HL-60 (cell line): ENCODE measurements around the gene ABHD16A.

ENCODE experiments used
- DNase-seq, 2 experiments: peaks; one replicate each; pipeline ENCODE4 v3.0.0-alpha.2; 2010 to 2020; ENCODE audit warnings: low read depth in 1 of 2, low spot score in 1 of 2
- H3K27ac ChIP-seq: fragments of 250-450 bp; sonication (Bioruptor Pico); replicated peaks from 2 replicates; pipeline ENCODE4 v1.5.1; 2020; ENCODE audit warnings: mild to moderate bottlenecking, moderate library complexity
- H3K27me3 ChIP-seq: fragments of 250-450 bp; sonication (Bioruptor Pico); 2 replicates; pipeline ENCODE4 v1.5.1; 2021; ENCODE audit warnings: mild to moderate bottlenecking, moderate library complexity; ENCODE audit not compliant: insufficient read depth, poor library complexity, severe bottlenecking
- H3K4me3 ChIP-seq: replicated peaks from 2 replicates; pipeline ENCODE4 v1.5.1; 2011; ENCODE audit warnings: mild to moderate bottlenecking, control low read depth, low read length; ENCODE audit not compliant: insufficient read depth
- GABPA ChIP-seq: IDR thresholded peaks from 2 replicates; pipeline ENCODE4 v1.6.1; 2012; ENCODE audit warnings: low read depth
- POLR2AphosphoS5 ChIP-seq: IDR thresholded peaks from 2 replicates; pipeline ENCODE4 v1.6.1; 2012; ENCODE audit warnings: low read depth
- SPI1 ChIP-seq: IDR thresholded peaks from 2 replicates; pipeline ENCODE4 v1.6.1; 2012; ENCODE audit warnings: low read depth, mild to moderate bottlenecking, borderline replicate concordance
- TF ChIP-seq, protein P1 (sequence below): IDR thresholded peaks from one replicate; pipeline ENCODE4 v1.5.1; 2011; ENCODE audit warnings: low read length, control low read depth, inconsistent platforms; ENCODE audit not compliant: insufficient read depth
- TF ChIP-seq, protein P2 (sequence below): IDR thresholded peaks from 2 replicates; pipeline ENCODE4 v1.6.1; 2012; ENCODE audit warnings: low read depth; ENCODE audit not compliant: insufficient replicate concordance

Gene ABHD16A

GRCh38 chr6:31749301-31750036 is 46.3 kb upstream of the ABHD16A start:
- H3K27me3 ChIP-seq, result no peaks in the 10 kb centered on the region
- no peak for DNase-seq
- no peak for TF ChIP-seq POLR2AphosphoS5
- TF ChIP-seq GABPA, result no peak
- TF ChIP-seq, protein P1, sequence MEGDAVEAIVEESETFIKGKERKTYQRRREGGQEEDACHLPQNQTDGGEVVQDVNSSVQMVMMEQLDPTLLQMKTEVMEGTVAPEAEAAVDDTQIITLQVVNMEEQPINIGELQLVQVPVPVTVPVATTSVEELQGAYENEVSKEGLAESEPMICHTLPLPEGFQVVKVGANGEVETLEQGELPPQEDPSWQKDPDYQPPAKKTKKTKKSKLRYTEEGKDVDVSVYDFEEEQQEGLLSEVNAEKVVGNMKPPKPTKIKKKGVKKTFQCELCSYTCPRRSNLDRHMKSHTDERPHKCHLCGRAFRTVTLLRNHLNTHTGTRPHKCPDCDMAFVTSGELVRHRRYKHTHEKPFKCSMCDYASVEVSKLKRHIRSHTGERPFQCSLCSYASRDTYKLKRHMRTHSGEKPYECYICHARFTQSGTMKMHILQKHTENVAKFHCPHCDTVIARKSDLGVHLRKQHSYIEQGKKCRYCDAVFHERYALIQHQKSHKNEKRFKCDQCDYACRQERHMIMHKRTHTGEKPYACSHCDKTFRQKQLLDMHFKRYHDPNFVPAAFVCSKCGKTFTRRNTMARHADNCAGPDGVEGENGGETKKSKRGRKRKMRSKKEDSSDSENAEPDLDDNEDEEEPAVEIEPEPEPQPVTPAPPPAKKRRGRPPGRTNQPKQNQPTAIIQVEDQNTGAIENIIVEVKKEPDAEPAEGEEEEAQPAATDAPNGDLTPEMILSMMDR, result no peak
- TF ChIP-seq, protein P2, sequence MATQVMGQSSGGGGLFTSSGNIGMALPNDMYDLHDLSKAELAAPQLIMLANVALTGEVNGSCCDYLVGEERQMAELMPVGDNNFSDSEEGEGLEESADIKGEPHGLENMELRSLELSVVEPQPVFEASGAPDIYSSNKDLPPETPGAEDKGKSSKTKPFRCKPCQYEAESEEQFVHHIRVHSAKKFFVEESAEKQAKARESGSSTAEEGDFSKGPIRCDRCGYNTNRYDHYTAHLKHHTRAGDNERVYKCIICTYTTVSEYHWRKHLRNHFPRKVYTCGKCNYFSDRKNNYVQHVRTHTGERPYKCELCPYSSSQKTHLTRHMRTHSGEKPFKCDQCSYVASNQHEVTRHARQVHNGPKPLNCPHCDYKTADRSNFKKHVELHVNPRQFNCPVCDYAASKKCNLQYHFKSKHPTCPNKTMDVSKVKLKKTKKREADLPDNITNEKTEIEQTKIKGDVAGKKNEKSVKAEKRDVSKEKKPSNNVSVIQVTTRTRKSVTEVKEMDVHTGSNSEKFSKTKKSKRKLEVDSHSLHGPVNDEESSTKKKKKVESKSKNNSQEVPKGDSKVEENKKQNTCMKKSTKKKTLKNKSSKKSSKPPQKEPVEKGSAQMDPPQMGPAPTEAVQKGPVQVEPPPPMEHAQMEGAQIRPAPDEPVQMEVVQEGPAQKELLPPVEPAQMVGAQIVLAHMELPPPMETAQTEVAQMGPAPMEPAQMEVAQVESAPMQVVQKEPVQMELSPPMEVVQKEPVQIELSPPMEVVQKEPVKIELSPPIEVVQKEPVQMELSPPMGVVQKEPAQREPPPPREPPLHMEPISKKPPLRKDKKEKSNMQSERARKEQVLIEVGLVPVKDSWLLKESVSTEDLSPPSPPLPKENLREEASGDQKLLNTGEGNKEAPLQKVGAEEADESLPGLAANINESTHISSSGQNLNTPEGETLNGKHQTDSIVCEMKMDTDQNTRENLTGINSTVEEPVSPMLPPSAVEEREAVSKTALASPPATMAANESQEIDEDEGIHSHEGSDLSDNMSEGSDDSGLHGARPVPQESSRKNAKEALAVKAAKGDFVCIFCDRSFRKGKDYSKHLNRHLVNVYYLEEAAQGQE, result no peak
- TF ChIP-seq SPI1, result no peak
- no peak overlapping the region for H3K27ac ChIP-seq
- no peak overlapping the region for H3K4me3 ChIP-seq

GRCh38 chr6:31744422-31744821 is 41.3 kb upstream of the ABHD16A start:
- Histone ChIP-seq H3K4me3 (no peak overlapping the region), H3K27me3 (no peaks in the 10 kb centered on the region), H3K27ac (no peak overlapping the region)
- no peak for DNase-seq
- no peak for TF ChIP-seq SPI1
- TF ChIP-seq, protein P2, result no peak
- TF ChIP-seq, protein P1, result no peak
- TF ChIP-seq GABPA, result no peak
- no peak for TF ChIP-seq POLR2AphosphoS5

- TF ChIP-seq, protein P1, result no peak
- TF ChIP-seq, protein P2, result no peak
- TF ChIP-seq GABPA, result no peak
- TF ChIP-seq SPI1, result no peak
- no peak for TF ChIP-seq POLR2AphosphoS5
- no peak for DNase-seq
- H3K4me3 ChIP-seq, result no peak overlapping the region
- H3K27ac ChIP-seq, result no peak overlapping the region
- no peaks in the 10 kb centered on the region for H3K27me3 ChIP-seq
These were observed 39.8 kb upstream of the ABHD16A start for GRCh38 chr6:31742894-31743293.
